ENCODE measurements around the gene RIF1. TPM values are rescaled to one million over a fixed set of nuclear protein-coding genes. Genes with fewer than 3 reads are reported as not detected.

RIF1 gene, protein sequence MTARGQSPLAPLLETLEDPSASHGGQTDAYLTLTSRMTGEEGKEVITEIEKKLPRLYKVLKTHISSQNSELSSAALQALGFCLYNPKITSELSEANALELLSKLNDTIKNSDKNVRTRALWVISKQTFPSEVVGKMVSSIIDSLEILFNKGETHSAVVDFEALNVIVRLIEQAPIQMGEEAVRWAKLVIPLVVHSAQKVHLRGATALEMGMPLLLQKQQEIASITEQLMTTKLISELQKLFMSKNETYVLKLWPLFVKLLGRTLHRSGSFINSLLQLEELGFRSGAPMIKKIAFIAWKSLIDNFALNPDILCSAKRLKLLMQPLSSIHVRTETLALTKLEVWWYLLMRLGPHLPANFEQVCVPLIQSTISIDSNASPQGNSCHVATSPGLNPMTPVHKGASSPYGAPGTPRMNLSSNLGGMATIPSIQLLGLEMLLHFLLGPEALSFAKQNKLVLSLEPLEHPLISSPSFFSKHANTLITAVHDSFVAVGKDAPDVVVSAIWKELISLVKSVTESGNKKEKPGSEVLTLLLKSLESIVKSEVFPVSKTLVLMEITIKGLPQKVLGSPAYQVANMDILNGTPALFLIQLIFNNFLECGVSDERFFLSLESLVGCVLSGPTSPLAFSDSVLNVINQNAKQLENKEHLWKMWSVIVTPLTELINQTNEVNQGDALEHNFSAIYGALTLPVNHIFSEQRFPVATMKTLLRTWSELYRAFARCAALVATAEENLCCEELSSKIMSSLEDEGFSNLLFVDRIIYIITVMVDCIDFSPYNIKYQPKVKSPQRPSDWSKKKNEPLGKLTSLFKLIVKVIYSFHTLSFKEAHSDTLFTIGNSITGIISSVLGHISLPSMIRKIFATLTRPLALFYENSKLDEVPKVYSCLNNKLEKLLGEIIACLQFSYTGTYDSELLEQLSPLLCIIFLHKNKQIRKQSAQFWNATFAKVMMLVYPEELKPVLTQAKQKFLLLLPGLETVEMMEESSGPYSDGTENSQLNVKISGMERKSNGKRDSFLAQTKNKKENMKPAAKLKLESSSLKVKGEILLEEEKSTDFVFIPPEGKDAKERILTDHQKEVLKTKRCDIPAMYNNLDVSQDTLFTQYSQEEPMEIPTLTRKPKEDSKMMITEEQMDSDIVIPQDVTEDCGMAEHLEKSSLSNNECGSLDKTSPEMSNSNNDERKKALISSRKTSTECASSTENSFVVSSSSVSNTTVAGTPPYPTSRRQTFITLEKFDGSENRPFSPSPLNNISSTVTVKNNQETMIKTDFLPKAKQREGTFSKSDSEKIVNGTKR (N-terminal part only)
- total RNA-seq = 10 to 100 TPM; 62.2 to 72.4 TPM

DNA sequence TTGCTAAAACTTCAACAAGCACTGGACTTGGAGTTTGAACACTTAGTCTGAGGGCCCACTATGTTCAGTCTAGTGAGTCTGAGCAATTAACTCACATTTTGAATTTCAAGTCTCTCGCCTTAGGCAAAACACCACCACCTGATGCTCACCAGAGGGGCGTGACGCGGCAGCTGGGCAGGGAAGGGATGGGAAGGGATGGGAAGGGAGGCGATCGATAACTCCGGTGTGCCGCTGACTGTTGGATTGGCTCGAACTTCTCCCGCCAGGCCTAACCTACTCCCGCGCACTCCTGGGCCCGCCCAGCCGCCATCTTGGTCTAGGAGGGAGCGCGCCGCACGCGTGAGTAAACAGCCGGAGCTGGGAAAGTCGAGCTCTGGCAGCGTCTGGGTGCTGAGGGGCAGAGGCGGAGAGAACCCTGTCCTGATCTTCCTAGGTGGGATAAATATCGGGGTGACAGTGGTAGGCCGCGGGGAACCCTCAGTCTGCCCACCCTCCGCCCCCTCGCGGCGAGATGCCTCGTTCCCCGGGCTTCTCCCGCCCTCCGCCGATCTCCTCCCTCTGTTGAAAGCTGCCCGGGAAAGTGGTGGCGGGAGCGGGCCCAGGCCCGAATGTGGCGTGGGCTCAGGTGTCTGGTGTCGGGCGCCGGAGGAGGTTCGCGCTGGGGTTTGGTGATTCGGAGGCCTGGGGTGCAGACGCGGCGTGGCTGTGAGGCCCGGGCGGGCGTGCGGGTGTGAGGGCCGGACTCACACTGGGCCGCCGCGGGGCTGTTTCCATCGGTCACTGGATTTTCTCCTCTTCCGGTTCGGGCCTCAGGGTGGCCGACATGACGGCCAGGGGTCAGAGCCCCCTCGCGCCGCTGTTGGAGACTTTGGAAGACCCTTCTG, at the start of gene RIF1:
RIF1 (plus strand) TSS at position 302 of the 884 bp plus-strand sequence; CDS start at position 824, 522 bp downstream.
- ATAC-seq (peak; percentile 94), DNase-seq (ENCODE audit: low spot score in 2 of 2) (peak; percentile 81 to 83)
- Mint-ChIP-seq H3K9me3 (no peaks in the 10 kb centered on the region), H3K36me3 (peaks cover 16 to 22% of the 10 kb centered on the region in 2 donors), H3K27ac (peak within 1 kb of the TSS; percentile 98)

DNA sequence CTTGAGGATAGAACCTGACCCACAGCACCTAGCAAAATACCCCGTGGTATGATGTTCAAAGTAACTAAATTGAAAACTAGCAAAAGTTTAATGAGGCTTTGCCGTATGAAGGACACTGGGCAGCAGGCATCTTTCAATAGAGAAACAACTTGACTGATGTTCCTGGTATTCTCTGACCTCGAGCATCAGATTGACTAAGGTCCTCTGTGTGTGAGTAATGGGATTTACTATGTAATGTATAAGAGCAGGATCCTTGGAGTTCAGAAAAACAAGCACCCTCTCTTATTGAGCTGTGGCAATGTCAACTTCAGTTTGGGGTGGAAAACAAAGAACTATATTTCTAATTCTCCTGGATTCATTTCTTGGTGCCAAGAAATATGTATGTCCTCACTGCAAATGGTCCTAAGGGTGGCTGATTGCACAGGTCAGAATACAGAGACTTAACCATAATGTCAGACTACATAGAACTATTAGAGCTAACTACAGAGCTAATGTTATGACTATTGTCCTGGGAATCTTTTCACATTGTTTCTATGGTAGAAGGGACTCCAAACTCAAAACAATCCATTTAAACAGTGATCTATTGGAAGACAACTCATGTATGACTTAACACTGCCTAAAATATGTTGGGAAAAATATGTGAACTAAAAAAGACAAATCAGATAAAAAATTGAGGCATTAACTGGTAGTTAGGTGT, 47.9 kb upstream of the RIF1 start:
- H3K27ac Mint-ChIP-seq = no peak overlapping the region
- DNase-seq (ENCODE audit: low spot score in 2 of 2) (no peak), ATAC-seq (no peak)
- no peaks in the 10 kb centered on the region for H3K9me3 Mint-ChIP-seq
- H3K36me3 Mint-ChIP-seq = no peaks in the 10 kb centered on the region

DNA sequence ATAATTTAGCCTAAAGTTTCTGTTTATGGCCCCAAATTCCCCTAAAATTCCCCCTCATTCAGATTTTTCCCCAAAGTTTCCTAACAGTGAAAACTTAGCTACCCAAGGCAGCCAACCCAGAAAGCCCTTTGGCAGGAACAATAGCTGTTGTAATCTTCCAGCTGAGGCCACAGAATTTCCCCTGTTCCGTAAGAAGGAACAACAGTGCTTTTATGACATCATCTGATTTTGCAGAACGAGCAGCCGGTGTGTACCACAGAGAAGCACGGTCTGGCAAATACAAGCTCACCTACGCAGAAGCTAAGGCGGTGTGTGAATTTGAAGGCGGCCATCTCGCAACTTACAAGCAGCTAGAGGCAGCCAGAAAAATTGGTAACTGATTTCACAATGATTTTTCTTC, 46.0 kb upstream of the RIF1 start:
- Mint-ChIP-seq H3K36me3 (no peaks in the 10 kb centered on the region), H3K9me3 (no peaks in the 10 kb centered on the region), H3K27ac (no peak overlapping the region)
- ATAC-seq (no peak), DNase-seq (ENCODE audit: low spot score in 2 of 2) (no peak)

DNA sequence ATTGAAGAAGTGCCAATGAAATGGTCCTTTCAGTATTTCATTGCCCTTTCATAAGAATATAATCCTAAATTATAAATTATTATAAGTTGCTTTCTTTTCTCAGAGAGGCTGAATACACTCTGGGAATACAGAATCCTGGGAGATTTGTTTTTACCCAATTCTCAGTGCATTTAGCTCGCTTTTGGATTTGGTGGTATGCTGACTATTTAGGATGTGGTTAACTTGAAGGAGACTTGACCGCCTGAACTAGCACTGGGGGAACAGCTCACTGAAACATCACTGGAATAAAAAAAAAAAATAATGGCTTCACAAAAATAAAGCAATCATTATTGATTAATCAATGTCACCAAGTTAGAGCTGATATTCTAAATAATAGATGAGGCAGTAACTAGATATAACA, 42.1 kb upstream of the RIF1 start:
- no peaks in the 10 kb centered on the region for H3K9me3 Mint-ChIP-seq
- DNase-seq (ENCODE audit: low spot score in 2 of 2) = no peak
- no peak for ATAC-seq
- no peaks in the 10 kb centered on the region for H3K36me3 Mint-ChIP-seq
- H3K27ac Mint-ChIP-seq = no peak overlapping the region

DNA sequence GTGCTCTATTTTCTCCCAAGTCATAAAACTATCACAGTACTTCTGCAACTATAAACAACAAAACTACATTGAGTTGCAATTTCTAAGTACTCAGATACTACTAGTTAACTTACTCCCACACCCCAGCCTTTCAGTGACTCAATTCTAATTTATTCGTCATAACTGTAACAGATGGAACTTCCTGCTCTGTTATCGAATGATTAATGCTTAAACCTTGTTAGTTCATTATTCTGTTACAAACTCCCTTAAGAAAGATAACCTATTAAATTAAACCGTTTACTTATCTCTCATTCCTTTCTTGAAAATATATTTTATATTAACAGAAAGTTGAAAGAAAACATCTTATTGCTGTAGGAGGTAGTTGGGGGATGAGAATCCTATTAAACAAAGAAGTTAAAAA, 35.3 kb upstream of the RIF1 start:
- no peaks in the 10 kb centered on the region for H3K36me3 Mint-ChIP-seq
- ATAC-seq (peak in 1 of 2 donors; percentile 86), DNase-seq (ENCODE audit: low spot score in 2 of 2) (no peak)
- no peak overlapping the region for H3K27ac Mint-ChIP-seq
- H3K9me3 Mint-ChIP-seq = no peaks in the 10 kb centered on the region

DNA sequence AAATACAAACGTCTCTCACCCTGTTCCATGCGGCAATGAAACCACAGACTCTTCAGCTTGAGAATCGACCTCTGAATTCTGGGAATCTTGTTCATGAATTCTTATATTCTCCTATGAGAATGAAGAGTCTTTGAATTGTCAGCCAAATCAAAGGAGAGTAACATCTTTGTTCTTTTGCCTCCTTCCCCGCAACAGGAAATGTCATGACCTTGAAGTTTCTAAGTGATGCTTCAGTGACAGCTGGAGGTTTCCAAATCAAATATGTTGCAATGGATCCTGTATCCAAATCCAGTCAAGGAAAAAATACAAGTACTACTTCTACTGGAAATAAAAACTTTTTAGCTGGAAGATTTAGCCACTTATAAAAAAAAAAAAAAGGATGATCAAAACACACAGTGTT, 30.5 kb upstream of the RIF1 start:
- ATAC-seq = no peak
- DNase-seq (ENCODE audit: low spot score in 2 of 2) = no peak
- H3K27ac Mint-ChIP-seq = no peak overlapping the region

DNA sequence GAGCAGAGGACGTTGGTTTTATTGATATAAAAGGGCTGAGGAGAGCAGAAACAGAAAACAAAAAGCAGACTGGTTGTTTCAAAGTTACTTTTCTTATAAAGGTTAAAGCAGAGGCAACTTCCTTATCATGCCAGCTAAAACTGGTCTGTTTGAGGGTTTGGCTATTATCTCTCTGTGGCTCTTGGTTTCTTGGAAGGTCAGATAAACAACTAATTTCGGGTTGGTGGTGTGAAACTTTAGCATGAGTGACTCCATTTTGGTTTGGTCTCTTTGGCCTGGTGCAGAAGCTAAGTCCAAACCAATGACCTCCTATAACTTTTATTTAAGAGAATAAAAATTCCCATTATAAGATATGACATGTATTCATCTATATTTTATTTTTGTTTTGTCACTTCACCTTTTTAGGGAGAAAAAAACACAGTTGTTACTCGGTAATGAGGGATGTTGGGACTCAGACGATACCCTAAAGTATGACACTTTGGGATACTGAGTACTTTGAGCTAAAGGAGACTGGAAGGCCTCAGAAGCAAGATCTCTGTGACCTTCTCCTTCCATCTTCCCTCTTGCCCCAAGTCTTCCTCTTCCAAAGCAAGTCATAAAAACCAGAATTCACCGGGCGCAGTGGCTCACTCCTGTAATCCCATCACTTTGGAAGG, 29.0 kb upstream of the RIF1 start:
- DNase-seq (ENCODE audit: low spot score in 2 of 2) = no peak
- Mint-ChIP-seq H3K36me3 (no peaks in the 10 kb centered on the region), H3K27ac (no peak overlapping the region), H3K9me3 (no peaks in the 10 kb centered on the region)
- no peak for ATAC-seq

More for the DNA sequence above, 30.5 kb upstream of the RIF1 start:
- Mint-ChIP-seq H3K36me3 (no peaks in the 10 kb centered on the region), H3K9me3 (no peaks in the 10 kb centered on the region)

DNA sequence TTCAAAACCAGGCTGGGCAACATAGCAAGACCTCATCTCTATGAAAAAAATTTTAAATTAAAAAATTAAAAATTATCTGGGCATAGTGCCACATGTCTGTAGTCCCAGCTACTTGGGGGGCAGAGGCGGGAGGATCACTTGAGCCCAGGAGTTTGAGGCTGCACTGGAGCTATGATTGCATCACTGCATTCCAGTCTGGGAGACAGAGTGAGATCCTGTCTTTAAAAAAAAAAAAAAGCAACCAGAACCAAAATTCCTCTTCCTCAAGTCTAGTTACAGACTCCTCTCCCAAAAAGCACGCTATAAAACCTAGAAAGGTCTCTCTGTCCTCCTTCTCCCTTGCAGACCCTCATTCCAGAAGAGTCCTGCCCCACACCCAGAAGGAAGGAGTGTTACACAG, 28.4 kb upstream of the RIF1 start:
- Mint-ChIP-seq H3K27ac (no peak overlapping the region), H3K9me3 (no peaks in the 10 kb centered on the region), H3K36me3 (no peaks in the 10 kb centered on the region)
- ATAC-seq (no peak), DNase-seq (ENCODE audit: low spot score in 2 of 2) (no peak)

DNA sequence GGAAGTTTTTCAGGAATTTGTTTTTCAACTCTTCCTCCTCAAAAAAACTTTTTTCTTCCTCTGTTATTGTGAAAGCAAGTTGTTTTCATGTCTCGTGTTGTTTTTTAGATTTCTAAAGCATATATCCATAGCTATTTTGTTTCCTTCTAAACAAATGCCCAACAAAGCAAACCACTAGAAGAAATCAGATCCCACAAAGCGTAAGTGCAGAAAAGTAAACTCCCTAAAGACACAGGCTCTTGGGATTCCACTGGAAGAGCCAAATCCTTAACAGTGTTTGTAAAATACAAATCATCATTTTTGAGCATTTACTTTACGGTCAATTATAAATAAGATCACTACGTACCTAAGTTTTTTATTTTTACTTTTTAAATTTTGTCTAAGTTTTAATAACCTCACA, 21.7 kb upstream of the RIF1 start:
- H3K27ac Mint-ChIP-seq = no peak overlapping the region
- ATAC-seq (no peak), DNase-seq (ENCODE audit: low spot score in 2 of 2) (no peak)
- peaks cover 0 to 3% of the 10 kb centered on the region in 2 donors for H3K9me3 Mint-ChIP-seq
- no peaks in the 10 kb centered on the region for H3K36me3 Mint-ChIP-seq

DNA sequence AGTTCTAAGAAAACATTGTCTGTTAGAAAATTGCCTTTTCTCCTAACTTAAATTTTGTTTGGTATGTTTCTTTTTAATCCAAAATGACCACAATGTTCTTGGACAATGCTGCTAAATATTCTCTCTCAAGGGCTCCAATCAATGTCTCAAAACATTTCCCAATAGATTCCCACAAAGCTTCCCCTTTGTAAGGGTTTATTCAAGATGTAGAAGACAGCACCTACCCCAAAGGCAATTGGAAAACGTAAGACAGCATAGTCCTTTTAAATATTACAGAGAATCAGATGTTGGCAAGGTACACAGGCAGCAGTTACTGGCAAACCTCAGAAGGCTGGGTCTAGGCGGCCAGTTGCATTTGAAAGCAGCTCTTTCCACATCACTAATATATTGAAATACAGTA, 18.3 kb upstream of the RIF1 start:
- peaks cover 0 to 3% of the 10 kb centered on the region in 2 donors for H3K9me3 Mint-ChIP-seq
- H3K27ac Mint-ChIP-seq = no peak overlapping the region
- peaks cover 0 to 7% of the 10 kb centered on the region in 2 donors for H3K36me3 Mint-ChIP-seq
- DNase-seq (ENCODE audit: low spot score in 2 of 2) = no peak
- no peak for ATAC-seq

DNA sequence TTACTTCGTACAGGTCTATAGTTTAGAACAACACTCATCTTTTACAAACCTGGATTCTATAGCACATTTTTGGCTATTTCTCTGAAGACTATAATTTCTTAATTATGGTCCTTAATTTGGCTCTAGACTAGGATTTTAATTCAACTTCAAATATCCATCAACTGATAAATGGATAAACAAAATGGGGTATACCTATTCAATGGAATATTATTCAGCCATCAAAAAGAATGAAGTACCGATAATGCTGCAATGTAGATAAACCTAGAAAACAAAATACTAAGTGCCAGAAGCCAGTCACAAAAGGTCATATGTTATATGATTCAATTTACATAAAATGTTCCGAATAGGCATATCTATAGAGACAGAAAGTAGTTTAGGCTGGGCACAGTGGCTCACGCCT, 15.2 kb upstream of the RIF1 start:
- no peak overlapping the region for H3K27ac Mint-ChIP-seq
- ATAC-seq = no peak
- H3K36me3 Mint-ChIP-seq = peaks cover 0 to 7% of the 10 kb centered on the region in 2 donors
- peaks cover 0 to 3% of the 10 kb centered on the region in 2 donors for H3K9me3 Mint-ChIP-seq
- no peak for DNase-seq (ENCODE audit: low spot score in 2 of 2)

DNA sequence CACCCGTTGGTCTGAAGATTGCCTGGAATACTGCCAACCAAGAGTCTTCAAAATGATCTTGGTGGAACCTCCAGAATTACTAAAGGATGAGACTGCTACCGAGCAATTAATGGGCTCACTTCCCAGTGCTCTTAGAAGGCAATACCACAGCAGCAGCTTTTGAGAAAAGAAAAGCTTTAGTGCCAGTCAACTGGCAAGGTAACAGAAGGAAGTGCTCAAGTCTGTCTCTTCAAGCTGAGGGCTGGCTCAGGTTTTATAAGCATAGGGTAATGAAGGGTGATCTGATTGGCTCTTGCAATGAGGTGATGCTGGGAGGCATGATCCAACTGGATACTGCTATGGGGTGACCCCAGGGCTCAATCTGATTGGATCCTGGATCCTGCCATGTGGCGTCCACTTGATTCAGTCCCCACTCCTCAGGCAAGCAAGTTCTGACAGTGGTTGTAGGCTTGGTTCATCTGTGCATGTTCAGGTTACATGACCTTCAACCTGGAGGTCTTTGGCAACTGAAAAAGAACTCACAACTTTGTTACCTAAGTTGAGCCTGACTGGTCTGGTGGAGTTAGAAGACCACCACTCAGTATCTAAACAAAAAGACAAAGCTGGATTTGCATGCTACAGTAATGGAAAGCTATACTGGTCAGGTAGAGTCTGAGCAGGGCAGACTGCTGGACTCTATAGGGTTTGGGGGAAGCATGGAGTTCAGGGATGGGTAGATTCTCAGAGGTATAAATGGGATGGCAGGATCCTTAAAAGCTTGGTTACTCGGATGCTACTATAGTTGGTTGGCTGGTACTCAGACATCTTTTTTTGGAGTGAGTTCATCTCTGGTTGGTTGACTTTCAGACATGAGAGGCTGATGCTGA, 14.0 kb upstream of the RIF1 start:
- H3K27ac Mint-ChIP-seq = no peak overlapping the region
- DNase-seq (ENCODE audit: low spot score in 2 of 2) (no peak), ATAC-seq (no peak)
- H3K9me3 Mint-ChIP-seq = no peaks in the 10 kb centered on the region
- peaks cover 0 to 7% of the 10 kb centered on the region in 2 donors for H3K36me3 Mint-ChIP-seq

DNA sequence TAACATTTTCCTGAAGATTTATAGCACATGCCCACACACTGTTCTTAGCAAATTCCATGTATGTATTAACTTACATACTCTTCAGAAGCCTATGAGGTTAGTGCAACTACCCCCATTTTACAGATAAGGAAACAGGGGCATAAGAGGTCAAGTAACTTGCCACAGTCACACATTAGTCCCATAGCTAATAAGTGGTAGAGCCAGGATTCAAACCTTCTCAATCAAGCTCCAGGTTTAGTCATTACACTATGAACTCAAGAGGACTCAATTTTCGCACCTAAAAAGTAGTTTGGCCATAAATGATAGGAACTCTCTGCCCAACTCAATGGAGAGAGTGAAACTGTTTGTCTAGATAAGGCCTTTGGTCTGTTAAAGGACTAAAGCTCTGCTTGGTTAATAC, 9.7 kb upstream of the RIF1 start:
- ATAC-seq (no peak), DNase-seq (ENCODE audit: low spot score in 2 of 2) (no peak)
- H3K36me3 Mint-ChIP-seq = peaks cover 0 to 7% of the 10 kb centered on the region in 2 donors
- no peak overlapping the region for H3K27ac Mint-ChIP-seq
- H3K9me3 Mint-ChIP-seq = no peaks in the 10 kb centered on the region

DNA sequence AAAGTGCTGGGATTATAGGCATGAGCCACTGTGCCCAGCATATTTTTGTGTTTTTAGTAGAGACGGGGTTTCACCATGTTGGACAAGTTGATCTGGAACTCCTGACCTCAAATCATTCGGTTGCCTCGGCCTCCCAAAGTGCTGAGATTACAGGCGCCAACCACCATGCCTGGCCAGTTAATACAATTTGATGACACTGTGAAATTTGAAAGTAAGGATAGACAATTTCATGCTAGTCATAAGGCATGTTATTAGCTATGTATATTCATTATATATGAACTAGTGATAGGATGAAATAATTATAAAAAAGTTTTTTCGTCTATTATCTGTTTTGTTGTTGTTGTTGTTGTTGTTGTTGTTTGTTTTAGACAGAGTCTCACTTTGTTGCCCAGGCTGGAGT, 8.6 kb upstream of the RIF1 start:
- no peaks in the 10 kb centered on the region for H3K36me3 Mint-ChIP-seq
- H3K27ac Mint-ChIP-seq = no peak overlapping the region
- ATAC-seq = no peak
- no peak for DNase-seq (ENCODE audit: low spot score in 2 of 2)
- no peaks in the 10 kb centered on the region for H3K9me3 Mint-ChIP-seq

Measured in activated naive CD4-positive, alpha-beta T cell treated with anti-CD3 and anti-CD28 coated beads, Interleukin-2, amount 50 U/mL, for 72 hours (primary cell).